NCI-H128 (cell line): ENCODE results near the gene CCDC27.

Experiments used
- DNase-seq: peaks from one replicate; lab custom pipeline; 2025; ENCODE audit not compliant: unreplicated experiment; lab: John Stamatoyannopoulos, UW

CCDC27 gene

DNA sequence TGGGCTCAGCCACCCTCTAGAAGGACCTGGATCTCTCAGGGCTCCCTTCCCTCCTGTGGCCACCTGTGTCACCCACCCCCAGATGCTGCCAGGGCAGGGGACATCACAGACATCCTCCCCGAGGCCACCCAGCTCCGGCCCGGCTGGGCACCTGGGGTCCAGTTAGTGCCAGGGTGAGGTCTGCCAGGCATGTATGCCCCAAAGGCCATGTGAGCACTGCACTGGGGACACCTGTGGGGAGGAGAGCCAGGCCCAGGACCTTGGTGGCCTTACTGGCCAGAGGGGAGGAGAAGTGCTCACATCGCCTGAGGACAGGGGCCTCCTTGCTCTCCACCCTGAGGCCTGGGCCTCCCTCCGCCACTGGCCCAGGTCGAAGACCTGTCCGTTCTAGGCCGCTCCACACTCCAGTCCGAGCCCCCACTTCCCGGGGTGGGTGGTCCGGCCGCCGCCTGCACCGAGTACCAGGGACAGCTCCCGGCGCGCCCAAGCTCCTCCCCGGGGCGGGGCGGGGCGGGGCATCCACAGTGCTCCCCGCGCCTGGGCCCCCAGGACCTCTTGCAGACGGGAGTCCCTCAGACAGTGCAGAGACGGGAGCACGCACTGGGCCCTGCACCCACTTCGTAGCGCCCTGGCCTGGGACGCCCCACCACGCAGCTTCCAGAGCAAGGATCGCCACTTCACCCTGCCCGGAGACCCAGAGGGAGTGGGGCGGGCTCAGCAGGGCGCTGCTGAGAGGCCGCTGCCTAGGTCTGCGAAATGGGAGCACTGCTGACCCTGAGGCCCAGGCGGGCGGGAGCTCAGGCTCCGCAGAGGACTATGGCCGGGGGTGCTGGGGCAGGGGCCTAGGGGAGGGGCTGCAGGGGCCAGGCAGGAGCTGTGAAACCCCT, 34.3 kb upstream of the CCDC27 start:
- DNase-seq, result no peak

DNA sequence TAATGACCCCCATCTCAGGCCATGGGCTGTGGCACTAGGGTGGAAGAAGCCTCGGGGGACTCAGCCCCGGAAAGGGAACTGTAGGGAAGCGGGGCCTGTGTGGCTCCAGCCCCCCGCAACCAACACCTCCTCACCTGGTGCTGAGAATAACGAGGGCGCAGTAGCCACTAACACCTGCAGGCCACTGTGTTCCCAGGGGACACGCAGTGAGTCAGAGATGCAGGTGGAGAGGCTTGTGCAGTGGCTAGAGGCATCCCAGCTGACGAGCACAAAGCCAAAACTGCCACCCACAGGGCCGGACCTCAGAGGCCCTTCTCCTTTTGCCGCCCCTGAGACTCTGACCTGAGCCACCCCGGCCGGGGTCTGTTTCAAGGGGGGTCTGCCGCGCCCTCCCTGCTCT, 33.5 kb upstream of the CCDC27 start:
- no peak for DNase-seq

DNA sequence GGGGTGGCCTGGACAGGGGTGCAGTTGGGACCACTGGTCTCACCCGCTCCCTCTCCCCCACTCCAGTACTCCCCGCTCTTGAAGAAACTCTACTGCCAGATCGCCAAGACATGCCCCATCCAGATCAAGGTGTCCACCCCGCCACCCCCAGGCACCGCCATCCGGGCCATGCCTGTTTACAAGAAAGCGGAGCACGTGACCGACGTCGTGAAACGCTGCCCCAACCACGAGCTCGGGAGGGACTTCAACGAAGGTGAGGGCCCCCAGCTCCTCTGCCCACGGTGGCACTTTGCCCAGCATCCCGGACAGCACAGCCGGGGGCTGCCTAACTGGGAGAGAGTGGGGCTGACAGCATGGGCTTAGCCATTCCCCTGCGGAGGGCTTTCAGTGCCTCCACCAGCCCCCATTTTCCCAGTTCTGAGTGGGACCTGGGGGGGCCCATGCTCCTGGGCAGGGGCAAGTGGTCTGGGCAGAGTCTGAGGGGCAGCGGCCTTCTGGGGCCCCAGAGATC, 30.2 kb upstream of the CCDC27 start:
- DNase-seq, result no peak

DNA sequence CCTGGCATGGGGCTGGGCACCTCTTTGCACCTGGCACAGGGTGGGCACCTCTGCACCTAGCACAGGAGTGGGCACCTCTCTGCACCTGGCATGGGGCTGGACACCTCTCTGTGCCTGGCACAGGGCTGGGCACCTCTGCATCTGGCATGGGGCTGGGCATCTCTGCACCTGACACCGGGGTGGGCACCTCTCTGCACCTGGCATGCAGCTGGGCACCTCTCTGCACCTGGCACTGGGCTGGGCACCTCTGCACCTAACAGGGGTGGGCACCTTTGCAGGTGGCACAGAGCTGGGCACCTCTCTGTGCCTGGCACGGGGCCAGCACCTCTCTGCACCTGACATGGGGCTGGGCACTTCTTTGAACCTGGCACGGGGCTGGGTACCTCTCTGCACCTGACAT, 29.4 kb upstream of the CCDC27 start:
- no peak for DNase-seq

DNA sequence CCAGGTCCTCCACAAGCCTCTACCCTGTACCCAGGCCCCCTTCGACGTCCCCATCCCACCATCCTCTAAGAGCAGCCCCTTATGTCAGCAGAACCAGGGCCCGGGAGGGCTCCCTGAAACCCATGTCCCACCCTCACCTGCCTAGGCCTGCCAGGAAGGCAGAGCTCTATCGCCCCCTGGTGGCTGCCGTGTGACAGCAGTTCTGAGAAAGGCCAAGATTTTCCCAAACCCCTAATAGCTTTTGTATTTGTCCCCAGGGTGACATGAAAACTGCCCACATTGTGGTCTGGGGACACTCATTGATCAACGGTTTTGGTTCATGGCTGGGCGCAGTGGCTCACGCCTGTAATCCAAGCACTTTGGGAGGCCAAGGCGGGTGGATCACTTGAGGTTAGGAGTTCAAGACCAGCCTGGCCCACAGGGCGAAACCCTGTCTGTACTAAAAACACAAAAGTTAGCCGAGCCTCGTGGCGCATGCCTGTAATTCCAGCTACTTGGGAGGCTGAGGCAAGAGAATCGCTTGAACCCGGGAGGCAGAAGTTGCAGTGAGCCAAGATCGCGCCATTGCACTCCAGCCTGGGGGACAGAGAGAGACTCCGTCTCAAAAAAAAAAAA, 27.7 kb upstream of the CCDC27 start:
- peak; percentile 18 for DNase-seq

DNA sequence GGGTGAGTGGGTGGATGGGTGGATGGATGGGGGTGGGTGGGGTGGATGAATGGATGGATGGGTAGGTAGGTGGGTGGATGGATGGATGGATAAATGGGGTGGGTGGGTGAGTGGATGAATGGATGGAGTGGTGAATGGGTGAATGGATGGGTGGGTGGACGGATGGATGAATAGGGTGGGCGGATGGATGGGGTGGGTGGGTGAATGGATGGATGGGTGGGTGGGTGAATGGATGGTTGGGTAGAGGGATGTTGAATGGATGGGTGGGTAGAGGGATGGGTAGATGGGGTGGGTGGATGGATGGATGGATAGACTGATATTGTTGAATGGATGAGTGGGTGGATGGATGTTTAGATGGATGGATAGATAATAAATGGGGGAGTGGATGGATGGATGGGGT, 26.9 kb upstream of the CCDC27 start:
- no peak for DNase-seq

DNA sequence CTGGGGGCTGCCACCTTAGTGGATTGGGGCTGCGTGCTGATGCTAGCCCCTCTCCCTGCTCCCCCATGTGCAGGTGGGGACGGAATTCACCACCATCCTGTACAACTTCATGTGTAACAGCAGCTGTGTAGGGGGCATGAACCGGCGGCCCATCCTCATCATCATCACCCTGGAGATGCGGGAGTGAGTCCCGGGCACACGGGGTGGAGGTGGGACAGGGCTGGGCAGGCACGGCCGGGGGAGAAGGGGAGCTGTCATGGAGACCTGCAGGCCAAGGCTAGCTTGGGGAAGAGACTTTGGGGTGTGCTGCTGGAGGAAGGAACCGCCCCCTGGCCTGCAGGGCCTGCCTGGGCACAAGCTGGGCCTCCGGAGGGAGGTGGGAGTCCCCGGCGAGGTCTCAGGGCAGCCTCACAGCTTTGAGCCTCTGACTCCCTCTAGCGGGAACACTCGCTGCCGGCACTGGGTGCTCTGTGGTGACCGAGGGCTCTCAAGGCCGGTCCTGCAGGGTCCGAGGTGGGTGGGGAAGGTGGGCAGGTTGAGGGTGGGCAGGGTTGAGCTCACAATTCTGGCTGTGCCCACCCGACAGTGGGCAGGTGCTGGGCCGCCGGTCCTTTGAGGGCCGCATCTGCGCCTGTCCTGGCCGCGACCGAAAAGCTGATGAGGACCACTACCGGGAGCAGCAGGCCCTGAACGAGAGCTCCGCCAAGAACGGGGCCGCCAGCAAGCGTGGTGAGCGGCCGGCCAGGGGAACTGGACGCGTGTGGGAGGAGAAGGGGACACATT, 25.0 kb upstream of the CCDC27 start:
- DNase-seq, result no peak

DNA sequence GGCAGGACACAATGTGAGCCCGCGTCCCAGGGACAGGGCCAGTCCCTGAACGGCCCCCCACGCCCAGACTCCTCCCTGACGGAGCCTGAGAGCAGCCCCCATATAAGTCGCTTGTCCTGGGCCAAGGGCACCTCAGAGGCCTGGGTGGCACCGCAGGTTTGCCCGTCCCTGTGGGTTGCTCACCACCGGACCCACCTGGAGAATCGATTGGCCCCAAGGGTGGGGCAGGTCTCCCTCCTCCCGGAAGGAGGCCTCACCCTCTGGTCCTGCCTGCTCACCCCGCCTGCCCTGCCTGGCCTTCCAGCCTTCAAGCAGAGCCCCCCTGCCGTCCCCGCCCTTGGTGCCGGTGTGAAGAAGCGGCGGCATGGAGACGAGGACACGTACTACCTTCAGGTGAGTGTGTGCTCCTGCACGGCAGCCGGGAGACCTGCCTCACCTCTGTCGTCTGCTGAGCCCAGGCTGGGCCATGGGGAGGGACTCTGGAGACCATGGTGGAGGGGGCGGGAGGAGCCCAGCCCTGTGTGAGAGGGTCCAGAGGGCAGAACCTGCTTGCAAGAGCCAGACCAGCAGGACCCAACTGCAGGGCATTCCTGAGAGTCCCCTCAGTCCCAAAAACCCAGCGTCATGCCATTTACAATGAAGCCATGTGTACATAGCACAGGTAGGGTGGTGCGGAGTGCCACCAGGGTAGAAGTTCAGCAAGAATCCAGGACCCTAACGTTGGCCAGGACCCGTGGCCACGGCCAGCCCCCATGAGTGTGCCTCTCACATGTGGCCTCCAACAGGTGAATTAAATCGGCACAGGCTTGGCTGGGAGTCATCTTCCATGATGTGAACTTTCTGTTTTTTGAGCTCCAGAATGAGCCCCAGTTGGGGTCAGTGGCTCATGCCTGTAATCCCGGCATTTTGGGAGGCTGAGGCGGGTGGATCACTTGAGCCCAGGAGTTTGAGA, 24.1 kb upstream of the CCDC27 start:
- no peak for DNase-seq

DNA sequence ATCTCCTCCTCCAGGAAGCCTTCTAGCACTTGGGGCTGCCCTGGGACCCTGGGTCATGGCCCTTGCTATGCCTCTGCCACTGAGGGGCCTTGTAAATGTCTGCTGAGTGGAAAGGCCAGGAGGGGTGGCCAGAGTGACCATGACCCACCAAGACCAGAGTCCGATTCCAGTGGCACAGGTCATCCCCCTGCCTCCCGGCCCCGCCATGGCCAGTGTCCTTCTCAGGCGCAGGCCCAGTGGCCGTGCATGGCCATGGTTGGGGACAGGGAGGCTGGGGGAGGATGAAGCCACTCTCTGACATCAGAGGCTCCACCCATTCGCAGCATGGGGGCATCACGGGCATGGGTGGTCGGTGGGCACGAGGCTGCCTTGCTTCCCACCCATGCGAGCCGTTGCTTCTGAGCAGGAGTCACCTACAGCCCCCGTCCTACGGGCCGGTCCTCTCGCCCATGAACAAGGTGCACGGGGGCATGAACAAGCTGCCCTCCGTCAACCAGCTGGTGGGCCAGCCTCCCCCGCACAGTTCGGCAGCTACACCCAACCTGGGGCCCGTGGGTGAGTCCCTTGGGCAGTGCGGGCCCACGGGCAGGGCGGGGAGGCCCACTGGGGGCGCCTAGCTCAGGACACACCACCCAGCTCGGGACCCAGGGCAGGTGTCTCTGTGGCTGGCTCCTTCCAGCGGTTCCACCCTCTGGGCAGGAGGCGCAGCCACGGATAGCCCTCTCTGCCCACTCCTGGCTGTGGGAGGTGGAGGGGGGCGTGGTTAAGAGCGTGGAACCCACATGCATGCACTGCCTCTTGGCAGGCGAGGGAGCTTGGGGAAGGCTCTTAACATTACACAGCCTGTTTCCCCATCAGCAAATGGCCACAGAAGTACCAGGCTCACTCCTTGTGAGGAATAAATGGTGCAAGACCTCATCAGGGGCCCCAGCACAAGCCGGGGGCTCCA, 22.4 kb upstream of the CCDC27 start:
- no peak for DNase-seq

DNA sequence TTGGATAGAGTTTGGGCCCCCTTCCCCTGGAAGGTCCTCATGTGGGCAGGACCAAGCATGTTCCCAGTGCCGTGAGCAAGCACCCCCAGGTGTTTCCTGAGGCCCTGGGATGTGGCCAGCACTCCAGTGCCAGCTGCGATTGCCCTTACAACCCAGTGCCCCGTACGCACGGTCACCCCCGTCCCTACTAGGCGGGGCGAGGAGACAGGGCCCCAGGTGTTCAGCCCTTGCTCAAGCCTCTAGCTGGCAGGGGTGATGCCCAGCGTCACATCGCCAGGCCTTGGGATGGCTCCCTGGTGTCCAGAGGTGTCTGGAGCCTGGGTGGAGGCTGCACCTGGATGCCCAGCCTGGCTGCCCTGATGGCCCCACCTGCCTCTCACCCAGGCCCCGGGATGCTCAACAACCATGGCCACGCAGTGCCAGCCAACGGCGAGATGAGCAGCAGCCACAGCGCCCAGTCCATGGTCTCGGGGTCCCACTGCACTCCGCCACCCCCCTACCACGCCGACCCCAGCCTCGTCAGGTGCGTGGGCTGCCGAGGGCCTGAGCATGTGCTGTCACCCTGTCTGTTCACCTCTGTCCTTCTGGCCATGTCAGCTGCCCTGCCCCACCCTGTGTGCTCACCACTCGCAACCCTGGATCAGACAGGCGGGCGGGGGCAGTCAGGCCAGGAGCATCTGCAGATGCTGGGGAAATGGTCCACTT, 21.6 kb upstream of the CCDC27 start:
- no peak for DNase-seq

DNA sequence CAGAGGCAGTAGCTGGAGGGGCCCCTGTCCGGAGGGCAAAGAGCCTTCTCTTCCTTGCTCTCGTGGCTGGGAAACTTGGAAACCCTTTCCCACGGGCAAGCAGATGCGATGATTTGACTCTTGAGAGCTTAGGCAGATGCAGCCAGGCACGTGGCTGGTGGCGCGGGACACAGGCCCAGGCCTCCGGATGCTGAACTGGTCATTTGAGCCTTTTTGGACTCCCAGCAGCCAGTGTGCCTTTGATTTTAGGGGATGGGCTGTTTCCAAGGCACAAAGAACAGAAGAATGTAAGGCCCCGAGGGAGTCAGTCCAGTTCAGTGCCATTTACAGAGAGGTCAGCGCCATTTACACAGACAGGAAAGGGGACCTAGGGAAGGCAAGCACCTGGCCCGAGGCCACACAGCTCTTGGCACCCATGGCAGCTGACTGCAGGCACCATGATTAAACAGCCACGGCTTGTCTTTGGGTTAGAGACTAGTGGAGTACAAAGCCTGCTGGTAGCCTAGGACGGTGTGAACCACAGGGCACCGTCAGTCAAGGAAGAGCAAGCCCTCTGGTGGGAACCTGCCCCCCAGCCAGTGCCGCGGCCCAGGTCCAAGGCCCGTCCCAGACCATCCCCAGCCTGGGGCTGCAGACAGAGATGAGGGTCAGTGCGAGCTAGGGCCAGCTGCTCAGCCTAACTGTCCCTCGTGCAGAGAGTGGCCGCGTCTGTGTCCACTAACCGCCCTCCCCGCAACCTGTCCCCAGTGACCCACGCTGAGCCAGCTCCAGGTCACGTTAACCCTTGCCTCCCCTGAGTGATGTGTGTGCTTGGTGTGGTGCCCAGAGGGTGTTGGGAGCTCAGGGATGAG, 20.4 kb upstream of the CCDC27 start:
- DNase-seq, result no peak

DNA sequence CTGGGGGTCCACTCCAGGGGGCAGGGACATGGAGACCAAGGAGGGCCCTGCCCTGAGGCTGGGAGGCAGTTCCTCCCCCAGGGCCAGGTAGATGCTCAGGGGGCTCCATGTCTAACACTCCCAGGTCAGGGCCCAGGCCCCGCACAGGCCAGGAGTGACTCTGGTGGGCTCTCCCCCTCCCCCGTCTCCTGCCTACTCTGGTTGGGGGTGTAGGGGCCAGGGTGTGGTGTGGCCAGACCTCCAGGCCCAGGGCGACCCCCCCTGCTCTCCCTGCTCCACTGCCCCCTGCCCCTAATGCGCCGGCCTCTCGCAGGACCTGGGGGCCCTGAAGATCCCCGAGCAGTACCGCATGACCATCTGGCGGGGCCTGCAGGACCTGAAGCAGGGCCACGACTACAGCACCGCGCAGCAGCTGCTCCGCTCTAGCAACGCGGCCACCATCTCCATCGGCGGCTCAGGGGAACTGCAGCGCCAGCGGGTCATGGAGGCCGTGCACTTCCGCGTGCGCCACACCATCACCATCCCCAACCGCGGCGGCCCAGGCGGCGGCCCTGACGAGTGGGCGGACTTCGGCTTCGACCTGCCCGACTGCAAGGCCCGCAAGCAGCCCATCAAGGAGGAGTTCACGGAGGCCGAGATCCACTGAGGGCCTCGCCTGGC, 19.7 kb upstream of the CCDC27 start:
- DNase-seq, result no peak

DNA sequence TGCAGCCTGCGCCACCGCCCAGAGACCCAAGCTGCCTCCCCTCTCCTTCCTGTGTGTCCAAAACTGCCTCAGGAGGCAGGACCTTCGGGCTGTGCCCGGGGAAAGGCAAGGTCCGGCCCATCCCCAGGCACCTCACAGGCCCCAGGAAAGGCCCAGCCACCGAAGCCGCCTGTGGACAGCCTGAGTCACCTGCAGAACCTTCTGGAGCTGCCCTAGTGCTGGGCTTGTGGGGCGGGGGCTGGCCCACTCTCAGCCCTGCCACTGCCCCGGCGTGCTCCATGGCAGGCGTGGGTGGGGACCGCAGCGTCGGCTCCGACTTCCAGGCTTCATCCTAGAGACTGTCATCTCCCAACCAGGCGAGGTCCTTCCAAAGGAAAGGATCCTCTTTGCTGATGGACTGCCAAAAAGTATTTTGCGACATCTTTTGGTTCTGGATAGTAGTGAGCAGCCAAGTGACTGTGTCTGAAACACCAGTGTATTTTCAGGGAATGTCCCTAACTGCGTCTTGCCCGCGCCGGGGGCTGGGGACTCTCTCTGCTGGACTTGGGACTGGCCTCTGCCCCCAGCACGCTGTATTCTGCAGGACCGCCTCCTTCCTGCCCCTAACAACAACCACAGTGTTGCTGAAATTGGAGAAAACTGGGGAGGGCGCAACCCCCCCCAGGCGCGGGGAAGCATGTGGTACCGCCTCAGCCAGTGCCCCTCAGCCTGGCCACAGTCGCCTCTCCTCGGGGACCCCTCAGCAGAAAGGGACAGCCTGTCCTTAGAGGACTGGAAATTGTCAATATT, 19.0 kb upstream of the CCDC27 start:
- DNase-seq, result no peak

DNA sequence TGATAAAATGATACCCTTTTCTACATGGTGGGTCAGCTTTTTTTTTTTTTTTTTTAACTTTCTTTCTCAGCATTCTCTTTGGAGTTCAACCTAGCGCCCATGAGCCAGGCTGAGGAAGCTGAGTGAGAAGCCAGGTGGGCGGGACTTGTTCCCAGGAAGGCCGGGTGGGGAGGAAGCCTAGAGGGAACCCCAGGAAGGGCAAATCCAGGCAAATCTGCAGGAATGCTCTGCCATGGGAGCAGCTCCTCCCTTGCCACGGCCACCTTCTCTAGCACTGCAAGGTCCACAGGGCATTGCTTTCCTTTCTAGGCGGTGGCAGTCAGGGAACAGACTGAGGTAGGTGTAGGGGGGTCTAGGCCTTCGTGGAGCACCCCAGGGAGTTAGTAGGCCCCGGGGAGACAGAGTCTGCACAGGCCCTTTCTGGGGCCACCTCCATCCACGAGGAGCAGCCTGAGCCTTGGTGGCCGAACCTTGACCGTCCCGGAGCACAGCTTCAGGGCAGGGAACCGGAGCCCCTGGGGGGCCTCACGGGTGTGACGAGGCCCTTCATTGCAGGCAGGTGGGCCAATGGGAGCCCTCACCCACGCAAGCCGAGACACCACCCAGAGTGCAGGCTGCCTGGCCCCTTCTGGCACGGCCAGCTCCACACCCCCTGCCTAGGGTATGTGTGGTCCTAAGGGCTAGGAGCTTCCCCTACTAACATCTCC, 18.2 kb upstream of the CCDC27 start:
- no peak for DNase-seq

DNA sequence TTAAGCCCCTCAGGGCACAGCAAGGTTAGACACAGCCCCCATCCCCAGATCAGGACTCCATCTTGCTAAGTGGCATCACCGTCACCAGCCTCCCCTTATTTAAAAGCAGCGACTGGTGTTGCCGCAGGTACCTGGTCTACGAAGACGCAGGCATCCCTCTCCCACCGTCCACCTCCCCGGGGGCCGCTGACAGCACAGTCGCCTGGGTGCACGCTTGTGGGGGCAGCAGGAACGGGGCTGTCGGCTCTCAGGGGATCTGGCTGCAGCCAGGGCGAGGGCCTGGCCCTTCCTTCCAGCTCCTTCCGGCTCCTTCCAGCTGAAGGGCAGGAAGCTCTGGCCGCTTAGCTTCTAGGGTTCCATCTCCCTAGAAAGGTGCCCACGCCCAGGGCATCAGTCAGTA, 17.6 kb upstream of the CCDC27 start:
- no peak for DNase-seq
